8988T (cell line): ENCODE measurements around the gene GALNT1.
"Not testable (repeated sequence)": the region's sequence is repeated elsewhere in the genome, so short reads cannot be mapped to it uniquely, and the experiment has no call there.

Experiments used
- DNase-seq: peaks from one replicate; pipeline ENCODE4 v3.0.0; 2011

GALNT1 gene

DNA sequence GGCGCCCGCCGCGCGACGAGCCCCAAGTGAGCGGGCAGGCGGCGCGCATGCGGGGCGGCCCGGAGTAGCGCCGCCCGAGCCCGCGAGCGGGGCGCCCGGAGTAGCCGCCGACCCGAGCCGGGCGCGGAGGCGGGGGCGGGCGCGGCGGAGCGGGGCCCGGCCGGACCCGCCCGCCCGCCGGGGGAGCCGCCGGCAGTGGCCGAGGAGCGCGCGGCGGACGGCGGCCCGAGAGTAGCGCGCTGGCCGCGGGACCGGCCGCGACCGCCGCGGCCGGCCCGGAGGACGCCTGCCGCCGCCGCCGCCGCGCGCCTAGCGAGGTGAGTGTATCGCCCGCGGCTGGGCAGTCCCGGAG lies at the start of gene GALNT1:
Gene GALNT1, plus strand, starts transcription at position 195 of the 352 bp plus-strand sequence. CDS start 72,923 bp downstream, outside the sequence.
- peak; percentile 35 for DNase-seq

DNA sequence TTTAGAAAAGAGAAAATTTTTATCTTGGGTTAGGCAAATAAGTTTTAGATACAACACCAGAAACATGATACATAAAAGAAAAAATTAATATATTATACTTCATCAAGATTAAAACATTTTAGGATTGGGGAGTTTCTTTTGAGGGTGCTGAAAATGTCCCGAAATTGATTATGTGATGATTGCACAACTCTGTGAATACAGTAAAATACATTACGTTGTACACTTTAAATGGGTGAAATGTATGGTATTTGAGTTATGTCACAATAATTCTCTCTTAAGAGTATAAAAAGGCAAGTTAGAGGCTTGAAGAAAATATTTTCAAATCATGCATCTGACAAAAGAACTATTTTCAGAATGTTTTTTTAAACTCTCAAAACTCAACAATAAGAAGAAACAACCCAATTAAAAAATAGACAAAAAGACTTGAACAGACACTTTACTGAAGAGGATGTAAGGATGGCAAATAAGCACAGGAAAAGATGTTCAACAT lies 47.6 kb upstream of the GALNT1 start:
- no peak for DNase-seq

DNA sequence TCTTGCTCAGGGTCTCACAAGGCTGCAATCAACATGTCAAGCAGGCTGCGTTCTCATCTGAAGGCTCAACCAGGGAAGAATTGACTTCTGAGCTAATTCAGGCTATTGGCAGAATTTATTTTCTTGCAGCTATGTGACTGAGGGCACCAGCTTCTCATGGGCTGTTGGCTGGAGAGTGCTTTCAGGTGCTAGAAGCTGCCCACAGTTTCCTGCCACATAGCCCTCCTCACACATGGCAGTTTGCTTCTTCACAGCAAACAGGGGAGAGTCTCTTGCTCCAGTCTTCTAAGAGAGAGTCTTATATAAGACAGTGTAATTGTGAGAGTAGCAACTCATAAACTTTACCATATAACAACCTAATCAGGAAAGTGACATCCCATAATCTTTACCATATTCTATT lies 46.2 kb upstream of the GALNT1 start:
- DNase-seq, result no peak

DNA sequence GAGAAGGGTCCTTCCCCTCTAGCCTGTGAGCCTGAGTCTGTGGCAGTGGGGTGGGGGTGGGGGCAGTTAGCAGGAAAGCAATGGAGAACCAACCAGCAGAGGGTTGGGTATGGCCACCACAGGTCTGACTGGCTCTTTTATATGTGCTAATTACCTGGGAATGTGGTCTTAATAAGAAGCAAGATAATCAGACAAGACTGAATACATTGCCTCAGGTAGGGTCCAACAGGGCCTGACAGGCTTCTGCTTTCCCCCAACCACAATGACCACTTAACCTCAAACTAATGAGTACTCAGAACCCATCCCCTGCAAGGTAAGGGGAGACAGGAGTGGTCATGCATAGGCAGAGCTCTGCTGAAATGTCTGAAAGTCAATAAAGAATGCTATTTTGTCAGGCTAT lies 39.2 kb upstream of the GALNT1 start:
- no peak for DNase-seq

DNA sequence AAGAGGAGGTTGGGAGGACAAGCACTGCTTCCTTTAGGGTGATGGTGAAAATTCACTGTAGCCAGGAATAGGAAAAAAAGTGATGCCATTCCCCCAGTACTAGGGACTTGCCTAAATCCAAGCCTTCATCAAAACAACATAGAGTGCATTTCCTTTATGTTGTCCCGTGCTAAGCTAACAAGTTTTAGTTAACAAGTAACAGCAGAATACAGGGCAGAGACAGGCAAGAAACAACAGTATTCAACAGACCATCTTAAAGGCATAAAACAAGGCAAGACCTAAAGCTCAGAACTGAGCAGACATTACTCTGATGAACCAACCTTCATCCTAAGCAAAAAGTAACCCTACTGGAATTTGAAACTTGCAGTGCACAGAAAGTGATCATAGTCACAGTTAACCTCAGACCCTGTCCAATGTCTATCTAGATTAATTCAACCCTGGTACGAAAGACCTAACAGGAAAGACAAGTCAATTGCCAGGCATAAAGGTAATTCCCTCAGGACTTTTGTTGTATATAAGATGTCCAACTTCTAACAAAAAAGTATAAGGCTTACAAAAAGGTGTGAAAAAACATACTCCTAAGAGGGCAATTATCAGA lies 34.4 kb upstream of the GALNT1 start:
- no peak for DNase-seq

DNA sequence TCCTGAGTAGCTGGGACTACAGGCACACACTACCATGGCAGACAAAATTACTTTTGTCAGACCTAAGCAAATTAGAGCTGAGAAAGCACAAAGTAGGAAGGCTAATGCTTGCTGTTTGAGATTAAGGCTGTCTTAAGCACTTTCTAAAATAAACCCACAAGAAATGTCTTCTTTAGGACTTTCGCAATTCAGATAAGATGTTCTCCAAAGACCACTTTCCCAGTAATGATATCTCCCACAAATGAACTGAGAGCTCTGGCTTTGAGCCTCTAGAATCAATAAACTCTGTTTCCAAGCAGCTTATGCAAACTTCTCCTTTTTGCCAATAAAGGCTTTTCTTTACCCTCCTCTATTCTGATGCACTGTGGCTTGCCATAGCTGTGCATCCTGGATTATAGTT lies 32.0 kb upstream of the GALNT1 start:
- no peak for DNase-seq

DNA sequence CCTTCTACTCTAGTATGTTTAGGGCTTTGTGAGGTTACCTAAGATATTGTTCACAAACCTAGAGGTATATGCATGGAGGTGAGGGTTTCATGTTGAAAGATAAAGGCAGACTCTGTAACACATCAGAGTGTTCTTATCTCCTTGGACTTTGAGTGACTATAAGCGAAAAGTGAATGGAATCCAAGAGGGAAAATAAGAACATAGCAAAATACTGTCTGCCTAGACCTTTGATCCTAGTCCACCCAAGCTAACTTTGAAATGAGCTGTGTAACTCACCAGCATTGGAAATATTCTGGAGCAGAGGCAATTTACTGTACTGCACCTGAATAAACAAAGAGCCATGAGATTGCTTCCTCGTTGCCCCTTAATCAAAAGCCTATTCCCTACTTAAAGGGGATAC lies 28.2 kb upstream of the GALNT1 start:
- DNase-seq, result no peak

DNA sequence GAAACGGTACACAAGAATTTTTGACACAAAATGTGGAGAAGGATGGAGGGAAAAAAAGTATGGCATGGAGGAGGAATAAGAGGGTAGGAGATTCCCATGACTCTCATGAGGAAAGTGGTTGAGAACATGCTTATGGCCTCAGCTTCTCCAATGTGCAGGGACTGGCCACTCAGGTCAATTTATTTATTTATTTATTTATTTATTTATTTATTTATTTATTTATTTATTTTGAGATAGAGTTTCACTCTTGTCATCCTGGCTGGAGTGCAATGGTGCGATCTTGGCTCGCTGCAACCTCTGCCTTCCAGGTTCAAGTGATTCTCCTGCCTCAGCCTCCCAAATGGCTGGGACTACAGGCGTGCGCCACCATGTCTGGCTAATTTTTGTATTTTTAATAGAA lies 26.0 kb upstream of the GALNT1 start:
- DNase-seq, result not testable (repeated sequence)

DNA sequence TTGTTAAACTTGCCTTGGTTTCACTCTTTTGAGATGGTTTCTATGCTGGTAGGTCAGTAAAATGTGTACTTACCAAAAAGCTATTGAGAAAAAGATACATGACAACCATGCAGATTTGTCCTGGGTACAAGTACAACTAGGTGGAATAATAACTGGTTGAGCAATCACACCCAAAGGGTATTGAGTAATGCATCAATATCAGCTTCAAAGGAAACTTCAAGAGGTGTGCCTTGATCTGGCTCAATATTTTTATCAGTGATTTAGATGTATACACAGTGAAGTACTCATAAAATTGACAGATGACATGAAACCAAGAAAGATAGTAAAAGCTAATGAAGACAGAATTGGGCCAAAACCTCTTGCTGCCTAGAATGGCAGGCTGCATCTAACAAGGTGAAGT lies 21.7 kb upstream of the GALNT1 start:
- DNase-seq, result no peak

DNA sequence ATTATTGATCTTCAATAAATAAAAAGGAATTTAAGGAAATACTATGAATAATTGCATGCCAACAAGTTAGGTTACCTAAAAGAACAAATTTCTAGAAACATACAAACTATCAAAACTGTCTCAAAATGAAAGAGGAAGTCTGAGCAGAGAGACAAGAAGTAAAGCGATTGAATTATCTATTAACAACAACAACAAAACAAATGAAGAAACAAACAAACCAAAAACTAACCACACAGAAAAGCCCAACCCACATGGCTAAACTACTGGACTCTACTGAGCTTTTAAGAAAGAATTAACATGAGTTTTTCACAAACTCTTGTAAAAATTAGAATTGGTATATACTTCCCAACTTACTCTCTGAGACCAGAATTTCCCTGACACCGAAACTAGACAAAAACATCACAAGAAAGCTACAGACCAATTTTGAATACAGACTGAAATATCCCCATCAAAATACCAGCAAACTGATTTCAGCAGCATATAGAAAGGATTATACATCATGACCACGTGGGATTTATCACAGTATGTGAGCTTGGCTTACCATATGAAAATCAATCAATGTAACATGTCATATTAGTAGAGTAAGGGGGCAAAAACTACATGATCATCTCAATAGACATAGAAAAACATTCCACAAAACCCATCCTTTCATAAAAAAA lies 16.6 kb upstream of the GALNT1 start:
- DNase-seq, result no peak

DNA sequence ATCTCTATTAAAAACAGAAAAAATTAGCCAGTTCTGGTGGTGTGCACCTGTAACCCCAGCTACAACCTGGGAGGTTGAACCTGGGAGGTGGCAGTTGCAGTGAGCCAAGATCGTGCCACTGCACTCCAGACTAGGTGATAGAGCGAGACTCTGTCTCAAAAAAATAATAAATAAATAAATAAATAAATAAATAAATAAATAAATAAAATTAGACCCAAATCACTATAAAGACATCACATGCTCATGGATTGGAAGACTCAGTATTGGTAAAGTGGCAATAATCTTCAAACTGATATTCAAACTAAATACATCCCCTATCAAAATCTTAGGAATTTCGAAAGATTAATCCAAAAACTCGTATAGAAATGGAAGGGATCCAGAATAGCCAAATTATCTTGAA lies 15.5 kb upstream of the GALNT1 start:
- no peak for DNase-seq

DNA sequence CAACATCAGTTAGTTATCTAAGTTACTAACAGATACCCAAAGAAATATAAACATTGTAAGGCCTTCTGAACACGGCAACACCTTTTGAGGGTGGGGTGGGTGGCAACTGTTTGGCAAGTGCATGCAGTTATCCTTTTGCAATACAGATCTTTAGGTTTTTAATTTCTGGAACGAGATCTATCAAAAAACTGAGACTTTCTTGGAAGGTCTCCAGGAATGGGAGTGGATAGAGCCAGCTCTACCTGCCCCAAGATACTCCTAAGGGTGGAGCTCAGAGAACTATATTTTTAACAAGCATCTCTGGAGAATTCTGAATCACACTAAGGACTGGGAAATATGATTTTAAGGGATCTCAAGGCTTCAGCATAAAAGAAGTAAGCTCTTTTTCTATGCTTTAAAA lies 11.4 kb upstream of the GALNT1 start:
- DNase-seq, result no peak

DNA sequence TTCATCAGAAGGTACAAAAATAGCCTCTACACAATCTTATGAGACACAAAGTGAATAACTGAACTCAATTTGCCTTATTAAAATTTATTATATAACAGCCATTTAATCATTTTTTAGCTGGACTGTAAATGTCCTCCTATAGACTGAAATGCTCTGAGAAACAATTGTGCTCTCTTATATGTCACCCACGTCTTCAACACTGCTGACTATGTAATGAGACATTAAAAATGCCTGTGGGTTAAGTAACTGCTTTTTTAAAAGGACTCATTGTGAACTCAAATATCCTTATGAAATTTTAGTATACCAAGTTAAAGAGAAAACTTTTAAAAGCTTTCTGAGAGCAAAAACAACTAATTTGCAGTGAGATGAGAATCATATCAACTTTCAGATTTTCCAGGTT lies 10.4 kb upstream of the GALNT1 start:
- no peak for DNase-seq

DNA sequence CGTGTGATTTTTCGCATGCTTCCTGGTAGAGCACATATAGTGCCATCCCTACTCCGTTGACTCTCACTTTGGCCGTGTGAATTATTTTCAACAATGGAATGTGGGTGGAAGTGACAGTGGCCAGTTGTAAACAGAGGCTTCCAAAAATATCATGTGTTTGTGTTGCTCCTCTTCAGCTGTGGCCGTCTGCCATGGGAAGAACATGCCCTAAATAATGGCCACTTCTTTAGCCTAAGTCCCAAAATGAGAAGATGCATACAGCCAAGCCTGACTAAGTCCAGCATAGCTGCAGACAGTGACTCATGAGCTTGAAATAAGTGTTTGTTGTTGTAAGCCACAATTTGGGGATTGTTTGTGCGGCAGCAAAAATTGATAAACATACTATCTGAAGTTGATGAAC lies 8.9 kb upstream of the GALNT1 start:
- no peak for DNase-seq

DNA sequence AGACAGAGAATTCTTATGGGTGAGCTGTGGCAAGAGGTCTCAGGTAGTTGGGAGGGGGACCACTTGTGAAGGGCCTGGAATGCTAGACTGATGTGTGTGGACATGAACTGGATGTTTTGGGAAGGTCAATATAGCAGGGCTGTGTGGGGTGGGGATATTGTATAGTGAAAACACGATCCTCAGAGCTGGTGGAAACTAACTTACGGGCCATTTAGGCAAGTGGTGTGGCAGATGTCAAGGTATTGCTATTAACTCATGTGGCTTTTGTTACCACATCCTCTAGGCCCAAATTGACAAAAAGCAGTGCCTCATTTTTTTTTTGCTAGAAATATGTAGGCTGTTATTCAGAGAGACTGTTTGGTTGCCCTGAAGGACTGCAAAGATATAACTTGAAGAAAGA lies 8.0 kb upstream of the GALNT1 start:
- DNase-seq, result no peak

DNA sequence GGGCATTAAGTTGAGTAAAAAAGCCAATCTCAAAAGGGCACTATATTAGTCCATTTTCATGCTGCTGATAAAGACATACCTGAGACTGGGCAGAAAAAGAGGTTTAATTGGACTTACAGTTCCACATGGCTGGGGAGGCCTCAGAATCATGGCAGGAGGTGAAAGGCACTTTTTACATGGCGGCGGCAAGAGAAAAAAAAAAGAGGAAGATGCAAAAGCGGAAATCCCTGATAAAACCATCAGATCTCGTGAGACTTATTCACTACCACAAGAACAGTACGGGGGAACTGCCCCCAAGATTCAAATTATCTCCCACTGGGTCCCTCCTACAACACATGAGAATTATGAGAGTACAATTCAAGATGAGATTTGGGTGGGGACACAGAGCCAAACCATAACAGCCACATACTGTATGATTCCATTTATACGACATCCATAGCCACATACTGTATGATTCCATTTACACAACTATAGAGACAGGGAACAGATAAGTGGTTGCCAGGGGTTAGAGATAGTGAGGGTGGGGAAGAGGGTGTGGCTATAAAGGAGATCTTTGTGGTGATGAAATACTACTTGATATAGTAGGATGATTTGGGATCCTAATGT lies 5.2 kb upstream of the GALNT1 start:
- not testable (repeated sequence) for DNase-seq

DNA sequence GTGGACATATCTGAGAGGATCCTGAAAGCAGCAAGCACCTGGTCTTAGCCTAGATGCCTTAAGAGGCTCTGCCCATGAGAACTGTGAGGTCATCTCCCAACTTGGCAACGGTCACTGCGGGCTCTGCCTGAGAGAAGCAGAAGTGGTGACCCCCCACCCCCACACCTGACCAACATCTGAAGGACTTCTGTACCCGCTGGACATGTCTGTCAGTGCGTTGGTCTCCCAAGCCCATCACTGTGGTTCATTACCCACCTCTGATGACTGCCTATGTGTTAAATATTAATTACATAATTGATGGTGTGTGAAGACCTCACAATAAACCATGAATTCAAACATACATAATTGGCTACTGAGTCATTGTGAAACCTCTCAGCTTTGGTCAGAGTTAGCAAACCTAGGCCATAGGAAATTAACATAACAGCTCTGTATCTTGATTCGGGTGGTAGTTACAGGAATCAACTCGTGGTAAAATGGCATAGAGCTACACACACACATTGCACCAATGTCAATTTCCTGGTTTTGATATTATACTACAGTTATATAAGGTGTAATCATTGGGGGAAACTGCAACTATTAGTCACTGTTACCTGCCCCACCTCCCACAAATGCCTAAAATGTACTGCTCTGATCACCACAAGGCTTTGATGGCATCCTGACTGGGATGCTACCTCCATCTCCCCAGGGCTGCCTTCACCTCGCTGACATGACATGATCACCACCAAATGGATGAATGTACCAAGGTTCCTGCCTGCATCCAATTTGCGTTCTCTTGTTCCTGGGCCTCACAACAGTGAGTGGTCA lies 4.3 kb upstream of the GALNT1 start:
- no peak for DNase-seq

DNA sequence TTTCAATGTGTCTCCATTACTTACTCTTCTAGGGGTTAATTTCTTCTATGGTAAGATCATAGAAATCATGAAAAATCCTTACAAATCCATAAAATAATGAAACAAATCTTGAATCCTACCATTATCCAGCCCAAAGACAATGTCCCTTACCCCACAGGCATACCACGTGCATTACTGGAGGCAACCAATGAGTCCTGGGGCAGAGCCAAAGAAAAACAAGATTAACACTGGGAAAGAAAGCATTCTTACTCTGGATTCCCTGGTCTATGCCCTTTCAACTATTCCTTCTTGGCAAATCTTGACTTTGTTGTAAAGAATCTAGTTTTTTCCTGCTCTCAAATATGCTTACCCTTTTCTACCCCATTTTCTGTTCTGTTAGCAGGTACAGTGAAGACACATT lies 3.1 kb upstream of the GALNT1 start:
- no peak for DNase-seq

DNA sequence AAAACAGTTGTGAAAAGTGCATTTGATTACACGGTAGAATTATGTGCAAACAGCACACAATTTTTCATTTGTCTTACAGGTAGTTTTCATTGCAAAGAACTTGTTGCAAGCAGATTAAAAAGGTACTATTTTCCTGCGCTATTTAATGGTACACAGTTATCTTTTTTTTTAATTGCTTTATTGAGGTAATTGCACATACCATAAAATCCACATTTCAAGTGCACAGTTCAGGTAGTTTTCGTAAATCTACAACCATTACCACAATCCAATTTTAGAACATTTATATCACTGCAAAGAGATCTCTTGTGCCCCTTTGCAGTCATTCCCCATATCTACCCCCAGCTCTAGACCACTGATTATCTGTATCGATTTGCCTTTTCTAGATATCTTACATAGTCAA lies 2.6 kb upstream of the GALNT1 start:
- DNase-seq, result no peak

DNA sequence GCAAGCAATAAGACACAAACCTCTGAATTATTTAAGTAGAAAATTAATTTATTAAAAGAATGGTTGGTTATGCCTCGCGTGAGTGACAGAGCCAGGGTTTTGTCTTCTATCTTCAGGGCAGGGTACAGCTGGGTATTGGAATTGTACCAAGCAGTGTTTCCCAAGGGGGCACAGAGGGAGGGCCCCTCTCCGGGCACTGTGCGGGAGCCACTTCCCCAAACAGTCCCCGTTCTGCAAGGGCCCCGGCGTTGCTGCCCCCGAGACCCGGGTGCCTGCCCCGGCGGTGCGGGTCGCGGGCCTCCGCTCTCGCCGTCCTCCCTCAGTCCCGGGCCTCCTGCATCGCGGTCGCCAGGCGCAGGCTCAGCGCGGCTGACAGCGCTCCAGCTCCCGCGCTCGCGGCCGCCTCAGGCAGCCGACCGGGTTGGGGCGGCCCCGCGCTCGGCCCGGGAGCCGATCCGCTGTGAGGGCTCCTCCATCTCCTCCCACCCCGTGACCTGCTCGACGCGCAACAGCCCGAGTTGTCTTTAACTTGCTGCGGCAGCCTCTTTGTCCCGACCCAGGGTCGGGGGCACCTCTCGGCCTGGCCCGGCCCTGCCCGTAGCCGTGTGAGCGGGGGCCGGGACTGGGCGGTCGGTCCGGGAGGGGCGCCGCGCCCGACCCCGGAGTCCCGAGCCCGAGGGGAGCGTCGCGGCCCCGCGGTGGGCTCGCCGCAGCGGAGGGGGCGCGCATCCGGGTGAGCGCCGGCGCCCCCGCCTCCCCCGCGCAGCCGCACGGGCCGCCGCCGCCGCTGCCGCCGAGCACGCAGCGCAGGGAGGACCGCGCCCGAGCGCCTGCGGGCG lies 620 bp upstream of the GALNT1 start:
- peak; percentile 74 for DNase-seq

DNA sequence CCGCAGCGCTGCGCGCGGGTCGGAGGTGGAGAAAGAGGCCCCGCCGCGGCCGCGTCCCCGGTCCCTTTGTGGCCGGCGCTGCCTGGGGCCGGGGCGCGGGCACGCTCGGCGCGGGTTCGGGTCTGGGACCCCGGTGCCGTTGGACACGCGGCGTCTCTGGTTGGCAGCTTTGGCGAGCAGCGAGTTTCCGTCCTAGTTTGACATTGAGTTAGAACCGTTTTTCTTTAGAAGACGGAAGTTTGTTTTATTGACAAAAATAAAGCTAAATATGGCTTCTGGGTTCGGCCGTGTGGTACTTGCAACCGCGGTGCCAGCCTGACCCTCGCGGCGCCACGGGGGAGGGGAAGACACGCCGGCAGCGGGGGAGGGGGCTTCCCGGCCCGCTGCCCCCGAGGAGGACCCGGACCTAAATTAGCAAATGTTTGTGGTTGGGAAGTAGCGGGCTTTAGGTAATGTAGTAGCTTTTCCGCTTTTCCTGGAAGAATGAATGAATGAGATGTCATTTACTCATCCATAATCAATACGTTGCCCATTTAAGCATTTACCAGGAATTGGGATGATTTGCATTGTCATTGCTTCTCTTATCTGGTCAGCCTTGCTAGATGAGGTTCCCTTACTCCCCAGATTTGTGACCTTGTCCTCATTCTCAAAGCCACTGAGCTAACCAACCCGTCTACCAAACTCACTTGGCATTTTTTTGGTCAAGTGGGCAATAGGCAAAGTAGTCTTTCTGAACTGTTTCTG lies 530 bp downstream of the GALNT1 start:
- peak; percentile 37 for DNase-seq
